ENCODE data around the gene NDUFB8.

Gene NDUFB8

DNA sequence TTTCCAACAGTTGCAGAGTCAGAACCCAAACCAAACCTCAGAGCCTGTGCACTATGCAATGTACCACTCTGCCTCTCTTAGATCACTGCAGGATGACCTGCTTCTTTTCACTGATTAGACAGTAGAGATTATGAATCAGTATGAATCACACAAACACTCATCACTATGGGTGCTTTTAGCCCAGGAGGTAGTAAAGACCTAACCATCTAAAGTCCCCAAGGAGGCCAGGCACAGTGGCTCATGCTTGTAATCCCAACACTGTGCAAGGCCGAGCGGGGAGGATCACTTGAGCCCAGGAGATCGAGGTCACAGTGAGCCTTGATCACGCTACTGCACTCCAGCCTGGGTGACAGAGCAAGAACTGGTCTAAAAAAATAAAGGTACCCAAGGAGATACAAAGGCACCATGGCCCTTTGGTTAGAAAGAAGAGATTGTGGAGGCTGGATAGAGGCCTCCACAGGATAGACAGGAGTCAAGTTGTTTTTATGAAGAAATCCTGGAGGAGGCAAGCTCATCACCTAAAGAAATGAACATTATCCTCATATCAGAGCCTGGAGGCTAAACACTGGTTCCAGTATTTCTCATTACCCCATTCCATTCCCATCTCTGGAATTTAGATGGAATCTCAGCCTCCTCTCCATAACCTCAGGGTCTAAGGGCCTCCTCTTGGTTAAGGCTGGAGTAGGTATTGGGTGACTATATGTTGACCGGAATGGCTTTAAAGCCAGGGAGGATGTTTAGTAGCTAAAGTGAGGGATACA, 22.9 kb downstream of the NDUFB8 start:
- H3K27ac ChIP-seq, result no peak overlapping the region
- TF ChIP-seq, protein P1, sequence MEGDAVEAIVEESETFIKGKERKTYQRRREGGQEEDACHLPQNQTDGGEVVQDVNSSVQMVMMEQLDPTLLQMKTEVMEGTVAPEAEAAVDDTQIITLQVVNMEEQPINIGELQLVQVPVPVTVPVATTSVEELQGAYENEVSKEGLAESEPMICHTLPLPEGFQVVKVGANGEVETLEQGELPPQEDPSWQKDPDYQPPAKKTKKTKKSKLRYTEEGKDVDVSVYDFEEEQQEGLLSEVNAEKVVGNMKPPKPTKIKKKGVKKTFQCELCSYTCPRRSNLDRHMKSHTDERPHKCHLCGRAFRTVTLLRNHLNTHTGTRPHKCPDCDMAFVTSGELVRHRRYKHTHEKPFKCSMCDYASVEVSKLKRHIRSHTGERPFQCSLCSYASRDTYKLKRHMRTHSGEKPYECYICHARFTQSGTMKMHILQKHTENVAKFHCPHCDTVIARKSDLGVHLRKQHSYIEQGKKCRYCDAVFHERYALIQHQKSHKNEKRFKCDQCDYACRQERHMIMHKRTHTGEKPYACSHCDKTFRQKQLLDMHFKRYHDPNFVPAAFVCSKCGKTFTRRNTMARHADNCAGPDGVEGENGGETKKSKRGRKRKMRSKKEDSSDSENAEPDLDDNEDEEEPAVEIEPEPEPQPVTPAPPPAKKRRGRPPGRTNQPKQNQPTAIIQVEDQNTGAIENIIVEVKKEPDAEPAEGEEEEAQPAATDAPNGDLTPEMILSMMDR (IDR thresholded peaks at IDR 0.05), result no peak
- peaks cover 44% of the 10 kb centered on the region for H3K36me3 ChIP-seq
- no peaks in the 10 kb centered on the region for H3K9me3 ChIP-seq
- no peak overlapping the region for H3K4me3 ChIP-seq (ENCODE audit: low read depth in 1 of 2, low read length in 1 of 2)
- H3K4me1 ChIP-seq (ENCODE audit: control insufficient read depth in 1 of 2, insufficient read depth in 1 of 2, low read depth in 1 of 2, low read length in 1 of 2), result peaks cover 30 to 31% of the 10 kb centered on the region in 2 experiments
- no peaks in the 10 kb centered on the region for H3K27me3 ChIP-seq

DNA sequence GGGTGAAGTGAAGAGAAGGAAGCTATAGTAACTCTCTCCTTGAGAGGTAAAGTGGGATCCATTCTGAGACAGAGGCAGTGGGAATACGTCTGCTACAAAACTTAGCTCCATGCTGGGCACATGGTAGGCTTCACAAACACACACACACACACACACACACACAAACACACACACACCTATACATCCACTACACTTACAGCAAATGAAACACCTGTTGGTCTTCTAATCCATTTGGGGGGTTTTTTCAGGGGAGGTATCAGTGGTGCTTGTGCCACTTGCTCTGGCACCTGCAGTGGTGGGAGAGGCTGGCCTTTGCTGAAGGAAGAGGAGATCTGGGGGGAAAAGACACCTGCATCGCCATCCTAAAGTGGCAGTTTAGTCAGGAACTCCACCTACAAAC, 24.5 kb downstream of the NDUFB8 start:
- Histone ChIP-seq H3K27ac (no peak overlapping the region), H3K4me1 (ENCODE audit: control insufficient read depth in 1 of 2, insufficient read depth in 1 of 2, low read depth in 1 of 2, low read length in 1 of 2) (peaks cover 14 to 15% of the 10 kb centered on the region in 2 experiments), H3K9me3 (no peaks in the 10 kb centered on the region), H3K27me3 (no peaks in the 10 kb centered on the region), H3K4me3 (ENCODE audit: low read depth in 1 of 2, low read length in 1 of 2) (no peak overlapping the region), H3K36me3 (peaks cover 56% of the 10 kb centered on the region)
- TF ChIP-seq, protein P1 (IDR thresholded peaks at IDR 0.05), result no peak

DNA sequence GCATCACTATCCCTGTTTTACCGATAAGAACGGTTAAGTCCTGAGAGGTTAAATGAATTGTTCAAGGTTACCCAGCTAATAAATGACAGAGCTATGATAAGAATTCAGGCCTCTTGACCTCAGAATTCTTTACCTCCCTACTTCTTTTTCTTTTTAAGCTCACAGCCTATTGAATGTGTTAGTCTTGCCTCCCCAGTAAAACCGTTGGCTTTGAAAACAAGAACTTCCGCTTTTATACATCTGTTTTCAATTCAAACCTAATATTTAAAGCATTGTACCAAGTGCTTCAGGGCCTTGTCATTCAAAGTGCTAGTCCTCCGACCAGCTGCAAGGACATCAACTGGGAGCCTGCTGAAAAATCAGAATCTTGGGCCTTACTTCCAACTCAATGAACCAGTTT, 25.6 kb downstream of the NDUFB8 start:
- no peak overlapping the region for H3K4me3 ChIP-seq (ENCODE audit: low read depth in 1 of 2, low read length in 1 of 2)
- H3K27ac ChIP-seq, result no peak overlapping the region
- no peaks in the 10 kb centered on the region for H3K9me3 ChIP-seq
- no peaks in the 10 kb centered on the region for H3K27me3 ChIP-seq
- TF ChIP-seq, protein P1 (IDR thresholded peaks at IDR 0.05), result no peak
- peaks cover 67% of the 10 kb centered on the region for H3K36me3 ChIP-seq
- H3K4me1 ChIP-seq (ENCODE audit: control insufficient read depth in 1 of 2, insufficient read depth in 1 of 2, low read depth in 1 of 2, low read length in 1 of 2), result peaks cover 3 to 5% of the 10 kb centered on the region in 2 experiments

DNA sequence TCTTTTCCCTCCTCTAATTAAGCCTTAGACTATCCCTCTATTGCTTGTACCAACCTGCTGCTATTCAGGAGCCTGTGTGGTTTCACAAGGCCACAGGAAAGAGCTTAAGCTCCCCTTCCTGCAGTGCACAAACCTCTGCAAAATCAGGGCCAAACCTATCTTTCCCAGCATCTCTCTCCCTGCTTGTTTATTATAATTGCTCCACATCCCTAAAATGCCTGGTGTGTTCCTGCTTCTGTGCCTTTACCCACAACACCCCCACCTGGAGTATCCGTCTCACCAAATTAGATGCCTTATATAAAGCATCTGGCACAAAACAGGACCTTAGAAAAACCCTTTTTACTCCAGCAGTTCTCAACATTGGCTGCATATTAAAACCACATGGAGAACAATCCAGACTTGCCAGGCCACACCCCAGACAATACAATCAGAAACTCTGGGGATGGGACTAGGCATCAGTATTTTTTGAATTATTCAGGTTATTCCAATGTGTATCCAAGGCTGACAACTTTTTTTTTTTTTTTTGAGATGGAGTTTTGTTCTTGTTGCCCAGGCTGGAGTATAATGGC, 26.7 kb downstream of the NDUFB8 start:
- TF ChIP-seq, protein P1 (IDR thresholded peaks at IDR 0.05), result no peak
- Histone ChIP-seq H3K27ac (no peak overlapping the region), H3K36me3 (peaks cover 76% of the 10 kb centered on the region), H3K4me1 (ENCODE audit: control insufficient read depth in 1 of 2, insufficient read depth in 1 of 2, low read depth in 1 of 2, low read length in 1 of 2) (no peaks in the 10 kb centered on the region), H3K27me3 (no peaks in the 10 kb centered on the region), H3K9me3 (no peaks in the 10 kb centered on the region), H3K4me3 (ENCODE audit: low read depth in 1 of 2, low read length in 1 of 2) (no peak overlapping the region)

DNA sequence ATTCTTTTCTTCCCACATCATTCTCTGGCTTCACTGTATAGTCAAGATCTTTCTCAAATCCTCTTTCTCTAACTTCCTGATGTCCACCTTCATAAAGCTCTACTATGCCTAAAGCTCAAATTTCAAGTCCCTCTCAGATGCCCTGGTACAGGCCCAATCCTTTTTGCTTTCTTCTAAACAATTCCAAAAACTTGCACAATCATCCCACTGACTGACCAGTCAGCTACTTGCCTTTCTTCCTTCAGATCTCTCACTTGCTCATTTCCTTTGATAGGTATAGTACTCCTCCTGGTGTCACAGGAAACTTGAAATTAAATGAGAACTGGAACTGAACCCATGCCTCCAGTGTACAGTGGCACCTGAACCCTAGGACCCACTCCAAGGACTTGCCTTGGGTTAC, 28.2 kb downstream of the NDUFB8 start:
- peaks cover 77% of the 10 kb centered on the region for H3K36me3 ChIP-seq
- H3K9me3 ChIP-seq, result no peaks in the 10 kb centered on the region
- no peak overlapping the region for H3K27ac ChIP-seq
- TF ChIP-seq, protein P1 (IDR thresholded peaks at IDR 0.05), result no peak
- H3K4me3 ChIP-seq (ENCODE audit: low read depth in 1 of 2, low read length in 1 of 2), result no peak overlapping the region
- no peaks in the 10 kb centered on the region for H3K27me3 ChIP-seq
- no peaks in the 10 kb centered on the region for H3K4me1 ChIP-seq (ENCODE audit: control insufficient read depth in 1 of 2, insufficient read depth in 1 of 2, low read depth in 1 of 2, low read length in 1 of 2)

All from neutrophil (primary cell).